OCI-LY7 (cell line): ENCODE measurements around the gene DENND1A.

Experiments used
- EZH2phosphoT487 ChIP-seq: fragments of 200-600 bp; sonication (generic); IDR thresholded peaks from 2 replicates; pipeline ENCODE4 v1.6.1; 2018; ENCODE audit warnings: low read depth, borderline replicate concordance, mild to moderate bottlenecking, mixed run types, antibody characterized with exemption, low read length, moderate library complexity, mixed read lengths
- TF ChIP-seq, protein P1 (sequence below): fragments of 200-600 bp; sonication (generic); conservative IDR thresholded peaks from 2 replicates; pipeline ENCODE4 v1.5.1; 2014; ENCODE audit warnings: mild to moderate bottlenecking, antibody characterized with exemption, low read length, moderate library complexity, mixed read lengths

DNA sequence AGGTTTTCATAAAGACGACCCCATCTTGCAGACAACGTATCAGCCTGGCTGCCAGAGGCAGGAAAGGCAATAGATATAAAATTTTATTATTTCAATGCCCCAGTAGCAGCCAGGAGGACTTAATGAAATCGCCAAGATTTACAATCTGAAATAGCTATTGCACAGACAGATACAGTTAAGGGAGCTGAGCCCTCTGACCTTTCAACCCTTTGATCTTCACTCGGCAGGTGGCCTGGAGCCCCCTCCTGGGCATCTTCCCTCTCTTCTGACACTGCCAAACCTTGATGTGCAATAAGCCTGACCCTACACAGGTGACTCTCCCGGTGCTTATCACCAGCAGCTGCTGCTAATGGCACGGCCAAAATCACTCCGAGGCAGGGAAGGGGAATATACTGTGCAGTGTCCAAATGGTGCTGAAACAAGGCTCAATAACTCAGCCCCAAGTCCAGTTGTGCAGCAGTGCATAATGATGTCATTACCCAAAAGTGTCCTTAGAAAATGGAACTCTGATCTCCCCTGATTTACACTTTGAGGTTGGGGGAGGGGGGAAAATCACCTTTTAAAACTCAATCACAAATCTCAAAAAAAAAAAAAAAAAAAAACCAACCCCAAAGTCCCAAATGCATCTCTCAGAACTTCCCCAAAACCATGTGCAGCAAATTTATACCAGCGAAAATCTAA, 331.9 kb downstream of the DENND1A start:
- TF ChIP-seq, protein P1, sequence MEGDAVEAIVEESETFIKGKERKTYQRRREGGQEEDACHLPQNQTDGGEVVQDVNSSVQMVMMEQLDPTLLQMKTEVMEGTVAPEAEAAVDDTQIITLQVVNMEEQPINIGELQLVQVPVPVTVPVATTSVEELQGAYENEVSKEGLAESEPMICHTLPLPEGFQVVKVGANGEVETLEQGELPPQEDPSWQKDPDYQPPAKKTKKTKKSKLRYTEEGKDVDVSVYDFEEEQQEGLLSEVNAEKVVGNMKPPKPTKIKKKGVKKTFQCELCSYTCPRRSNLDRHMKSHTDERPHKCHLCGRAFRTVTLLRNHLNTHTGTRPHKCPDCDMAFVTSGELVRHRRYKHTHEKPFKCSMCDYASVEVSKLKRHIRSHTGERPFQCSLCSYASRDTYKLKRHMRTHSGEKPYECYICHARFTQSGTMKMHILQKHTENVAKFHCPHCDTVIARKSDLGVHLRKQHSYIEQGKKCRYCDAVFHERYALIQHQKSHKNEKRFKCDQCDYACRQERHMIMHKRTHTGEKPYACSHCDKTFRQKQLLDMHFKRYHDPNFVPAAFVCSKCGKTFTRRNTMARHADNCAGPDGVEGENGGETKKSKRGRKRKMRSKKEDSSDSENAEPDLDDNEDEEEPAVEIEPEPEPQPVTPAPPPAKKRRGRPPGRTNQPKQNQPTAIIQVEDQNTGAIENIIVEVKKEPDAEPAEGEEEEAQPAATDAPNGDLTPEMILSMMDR = no peak
- no peak for TF ChIP-seq EZH2phosphoT487
